Upper lobe of left lung (tissue), 6 donors: ENCODE results near the gene PAX7. TPM values are rescaled to one million over a fixed set of nuclear protein-coding genes. Genes with fewer than 3 reads are reported as not detected.

Experiments
- ATAC-seq, 2 donors: fragments of 200-7000 bp; cut with Tn5 transposase; one replicate each; pipeline ENCODE4 v1.9.1; 2022; ENCODE audit warnings: mild to moderate bottlenecking in 2 of 2, moderate library complexity in 2 of 2; ENCODE audit not compliant: low FRiP score in 2 of 2
- DNase-seq, 2 donors: peaks; one replicate each; pipeline ENCODE4 v3.0.0-alpha.2; 2019 to 2020
- H3K27ac ChIP-seq, 4 donors: fragments of 200-600 bp; sonication (generic); one replicate each; pipeline ENCODE4 v1.5.1; 2016 to 2019
- H3K27me3 ChIP-seq, 4 donors: fragments of 200-600 bp; sonication (generic); one replicate each; pipeline ENCODE4 v1.5.1; 2017 to 2019
- H3K36me3 ChIP-seq, 4 donors: fragments of 200-600 bp; sonication (generic); one replicate each; pipeline ENCODE4 v1.5.1; 2016 to 2019
- H3K4me1 ChIP-seq, 4 donors: fragments of 200-600 bp; sonication (generic); one replicate each; pipeline ENCODE4 v1.5.1; 2018 to 2019
- H3K4me3 ChIP-seq, 4 donors: fragments of 200-600 bp; sonication (generic); one replicate each; pipeline ENCODE4 v1.5.1; 2017 to 2019; ENCODE audit warnings: mild to moderate bottlenecking in 2 of 4, moderate library complexity in 1 of 4
- H3K9me3 ChIP-seq, 4 donors: fragments of 200-600 bp; sonication (generic); one replicate each; pipeline ENCODE4 v1.5.1; 2018 to 2019
- EP300 ChIP-seq, 4 donors: sonication (generic); formaldehyde crosslinking; IDR thresholded peaks; one replicate each; pipeline ENCODE4 v1.5.1; 2017; ENCODE audit warnings: antibody characterized with exemption in 4 of 4, control low read depth in 2 of 4
- POLR2A ChIP-seq, 4 donors: fragments of 450-650 bp; IDR thresholded peaks; one replicate each; pipeline ENCODE4 v1.5.1; 2016 to 2017; ENCODE audit warnings: antibody characterized with exemption in 4 of 4, mild to moderate bottlenecking in 2 of 4
- POLR2AphosphoS5 ChIP-seq, 2 donors: sonication (generic); formaldehyde crosslinking; IDR thresholded peaks; one replicate each; pipeline ENCODE4 v1.5.1; 2017; ENCODE audit warnings: antibody characterized with exemption in 2 of 2
- WGBS, 2 donors: methylation state at CpG; one replicate each; pipeline ENCODE4 v1.1.5; 2017 to 2018; 5-methylcytosine and 5-hydroxymethylcytosine counted together
- total RNA-seq, 6 donors: library from RNA; depleted of rRNA in 4 of 6; stranded (reverse); fragments of >200 nt in 4 of 6; gene quantifications; one replicate each; pipeline versions ENCODE4 v1.1.0 to v1.2.1, GENCODE V29; 2016 to 2021
- TF ChIP-seq, protein P1 (sequence below), 6 experiments: fragments of 450-650 bp in 4 of 6; fragments of 200-600 bp in 2 of 6; sonication (generic) in 2 of 6; IDR thresholded peaks; one replicate each; pipeline ENCODE4 v1.5.1; 2016 to 2019; ENCODE audit warnings: antibody characterized with exemption in 6 of 6
- donor health status: DM: no; HTN: no; CAD: no; lungs with moderate emphysema.
- donor health status: DM: no; HTN: yes; CAD: no; lungs with severe emphysema.

PAX7 gene
- total RNA-seq, 6 donors from 2014 or later = not detected

DNA sequence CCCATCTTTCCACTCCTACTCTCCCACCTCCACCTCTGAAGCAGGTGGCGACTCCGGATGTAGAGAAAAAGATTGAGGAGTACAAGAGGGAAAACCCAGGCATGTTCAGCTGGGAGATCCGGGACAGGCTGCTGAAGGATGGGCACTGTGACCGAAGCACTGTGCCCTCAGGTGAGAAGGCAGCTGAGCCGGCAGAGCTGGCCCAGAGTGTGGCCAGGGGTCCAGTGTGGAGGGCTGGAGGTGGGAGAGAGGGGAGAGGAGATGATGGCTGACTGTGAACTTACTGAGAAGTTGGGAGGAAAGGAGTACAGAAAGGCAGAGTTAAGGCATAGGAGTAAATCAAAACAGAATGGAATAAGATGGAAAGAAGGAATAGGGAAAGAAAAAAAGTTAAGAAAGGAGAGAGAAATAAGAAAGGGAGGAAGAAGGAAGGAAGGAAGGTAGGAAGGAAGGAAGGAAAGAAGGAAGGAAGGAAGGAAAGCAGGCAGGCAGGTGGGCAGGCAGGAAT is 4.5 kb downstream of the PAX7 start:
- Histone ChIP-seq H3K9me3 (no peaks in the 10 kb centered on the region), H3K36me3 (no peaks in the 10 kb centered on the region), H3K4me1 (peaks cover 6 to 32% (median 19%) of the 10 kb centered on the region in 4 donors), H3K27ac (no peak overlapping the region), H3K27me3 (peaks cover 7 to 93% (median 62%) of the 10 kb centered on the region in 4 donors), H3K4me3 (no peak overlapping the region)
- no peak for DNase-seq
- TF ChIP-seq EP300 (IDR thresholded peaks at IDR 0.05) (no peak), POLR2A (IDR thresholded peaks at IDR 0.05) (no peak), POLR2AphosphoS5 (IDR thresholded peaks at IDR 0.05) (no peak)
- TF ChIP-seq, protein P1, sequence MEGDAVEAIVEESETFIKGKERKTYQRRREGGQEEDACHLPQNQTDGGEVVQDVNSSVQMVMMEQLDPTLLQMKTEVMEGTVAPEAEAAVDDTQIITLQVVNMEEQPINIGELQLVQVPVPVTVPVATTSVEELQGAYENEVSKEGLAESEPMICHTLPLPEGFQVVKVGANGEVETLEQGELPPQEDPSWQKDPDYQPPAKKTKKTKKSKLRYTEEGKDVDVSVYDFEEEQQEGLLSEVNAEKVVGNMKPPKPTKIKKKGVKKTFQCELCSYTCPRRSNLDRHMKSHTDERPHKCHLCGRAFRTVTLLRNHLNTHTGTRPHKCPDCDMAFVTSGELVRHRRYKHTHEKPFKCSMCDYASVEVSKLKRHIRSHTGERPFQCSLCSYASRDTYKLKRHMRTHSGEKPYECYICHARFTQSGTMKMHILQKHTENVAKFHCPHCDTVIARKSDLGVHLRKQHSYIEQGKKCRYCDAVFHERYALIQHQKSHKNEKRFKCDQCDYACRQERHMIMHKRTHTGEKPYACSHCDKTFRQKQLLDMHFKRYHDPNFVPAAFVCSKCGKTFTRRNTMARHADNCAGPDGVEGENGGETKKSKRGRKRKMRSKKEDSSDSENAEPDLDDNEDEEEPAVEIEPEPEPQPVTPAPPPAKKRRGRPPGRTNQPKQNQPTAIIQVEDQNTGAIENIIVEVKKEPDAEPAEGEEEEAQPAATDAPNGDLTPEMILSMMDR (IDR thresholded peaks at IDR 0.05) = no peak
- no peak for ATAC-seq
- WGBS, 2 donors = 3 to 6% methylated on average over 5 of the region's 5 CpGs

DNA sequence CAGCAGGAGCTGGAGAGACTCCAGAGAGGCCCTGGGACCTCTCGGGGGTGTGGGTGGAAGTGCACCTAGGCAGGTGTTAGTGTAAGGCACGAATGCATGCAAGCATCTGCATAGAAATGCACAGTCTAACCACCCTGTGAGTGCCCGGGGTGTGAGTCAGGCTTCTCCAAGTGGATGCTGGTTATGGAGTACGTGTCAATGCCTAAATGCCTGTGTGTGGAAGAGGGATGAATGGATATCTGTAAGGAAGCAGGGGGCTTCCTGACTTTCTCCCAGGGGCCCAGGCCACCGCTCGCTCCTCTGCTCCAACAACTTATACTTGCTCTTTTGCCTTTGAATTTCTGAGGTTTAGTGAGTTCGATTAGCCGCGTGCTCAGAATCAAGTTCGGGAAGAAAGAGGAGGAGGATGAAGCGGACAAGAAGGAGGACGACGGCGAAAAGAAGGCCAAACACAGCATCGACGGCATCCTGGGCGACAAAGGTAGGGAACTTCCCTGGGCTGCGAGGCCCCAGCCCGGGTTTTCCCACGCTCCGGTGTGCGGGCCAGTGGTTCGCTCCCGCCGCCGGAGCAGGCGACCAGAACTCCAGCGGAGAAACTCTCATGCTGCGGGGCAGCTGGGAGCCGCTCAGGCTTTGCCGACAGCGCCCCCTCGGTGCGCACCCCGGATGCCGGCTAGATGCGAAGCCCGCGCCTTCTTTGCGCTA is 5.4 kb downstream of the PAX7 start:
- Histone ChIP-seq H3K27me3 (peaks cover 8 to 95% (median 61%) of the 10 kb centered on the region in 4 donors), H3K36me3 (no peaks in the 10 kb centered on the region), H3K4me3 (no peak overlapping the region), H3K27ac (no peak overlapping the region), H3K9me3 (no peaks in the 10 kb centered on the region), H3K4me1 (peaks cover 3 to 26% (median 12%) of the 10 kb centered on the region in 4 donors)
- ATAC-seq (no peak), DNase-seq (peak in 1 of 2 donors; percentile 79)
- 4% methylated on average over 20 to 36 of the region's 40 CpGs for WGBS, 2 donors
- TF ChIP-seq, protein P1 (IDR thresholded peaks at IDR 0.05) = no peak
- TF ChIP-seq EP300 (IDR thresholded peaks at IDR 0.05) (no peak), POLR2A (IDR thresholded peaks at IDR 0.05) (no peak), POLR2AphosphoS5 (IDR thresholded peaks at IDR 0.05) (no peak)

DNA sequence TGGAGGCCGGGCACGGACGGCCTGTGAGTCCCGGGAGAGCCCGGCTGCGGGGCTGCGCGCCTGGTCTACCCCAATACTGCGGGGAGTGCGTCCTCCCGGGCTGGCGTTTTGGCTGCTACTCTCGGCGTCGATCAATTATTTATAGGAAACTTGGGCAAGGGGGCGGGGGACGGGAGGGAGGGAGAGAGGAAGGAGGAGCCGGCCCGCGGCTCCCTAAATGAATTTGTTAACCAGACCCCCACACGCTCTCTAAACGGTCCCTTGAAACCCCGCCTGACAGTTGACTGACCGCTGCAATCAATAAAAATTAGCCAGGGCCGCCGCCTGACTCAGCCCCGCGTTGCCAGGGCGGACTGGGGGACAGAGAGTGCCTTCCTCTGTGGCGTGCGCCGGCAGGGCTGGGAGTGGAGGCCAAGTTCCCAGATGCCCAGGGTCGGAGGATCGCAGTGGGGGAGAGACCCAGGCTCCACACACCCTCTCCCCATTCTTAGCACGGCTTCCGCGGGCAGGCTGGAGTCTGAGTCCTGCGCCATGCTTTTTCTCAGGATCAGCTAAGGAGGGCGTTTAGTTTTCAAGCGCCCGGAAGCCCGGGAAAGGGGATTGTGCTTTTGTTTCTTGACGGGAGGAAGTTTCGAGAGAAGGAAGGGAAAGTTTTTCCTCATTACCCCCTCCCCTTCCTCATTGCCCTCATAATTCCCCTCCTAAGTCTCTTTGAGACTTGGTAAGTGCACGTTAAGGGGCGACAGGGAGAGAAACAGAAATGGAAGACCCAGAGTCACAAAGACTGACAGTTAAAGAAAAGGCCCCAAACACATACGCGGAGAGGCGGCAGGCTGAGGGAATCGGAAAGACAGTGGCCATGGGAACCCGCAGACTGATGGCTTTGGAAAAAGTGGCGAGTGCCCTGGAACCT is 6.2 kb downstream of the PAX7 start:
- H3K27ac ChIP-seq = no peak overlapping the region
- no peaks in the 10 kb centered on the region for H3K9me3 ChIP-seq
- DNase-seq = peak in 1 of 2 donors; percentile 69
- peaks cover 0 to 19% (median 6%) of the 10 kb centered on the region in 4 donors for H3K4me1 ChIP-seq
- no peak for TF ChIP-seq POLR2AphosphoS5 (IDR thresholded peaks at IDR 0.05)
- TF ChIP-seq EP300 (IDR thresholded peaks at IDR 0.05) = no peak
- TF ChIP-seq, protein P1 (IDR thresholded peaks at IDR 0.05) = no peak
- TF ChIP-seq POLR2A (IDR thresholded peaks at IDR 0.05) = no peak
- no peak for ATAC-seq
- peaks cover 8 to 93% (median 56%) of the 10 kb centered on the region in 4 donors for H3K27me3 ChIP-seq
- WGBS, 2 donors = 4 to 5% methylated on average over 35 to 44 of the region's 52 CpGs
- no peak overlapping the region for H3K4me3 ChIP-seq
- H3K36me3 ChIP-seq = no peaks in the 10 kb centered on the region

DNA sequence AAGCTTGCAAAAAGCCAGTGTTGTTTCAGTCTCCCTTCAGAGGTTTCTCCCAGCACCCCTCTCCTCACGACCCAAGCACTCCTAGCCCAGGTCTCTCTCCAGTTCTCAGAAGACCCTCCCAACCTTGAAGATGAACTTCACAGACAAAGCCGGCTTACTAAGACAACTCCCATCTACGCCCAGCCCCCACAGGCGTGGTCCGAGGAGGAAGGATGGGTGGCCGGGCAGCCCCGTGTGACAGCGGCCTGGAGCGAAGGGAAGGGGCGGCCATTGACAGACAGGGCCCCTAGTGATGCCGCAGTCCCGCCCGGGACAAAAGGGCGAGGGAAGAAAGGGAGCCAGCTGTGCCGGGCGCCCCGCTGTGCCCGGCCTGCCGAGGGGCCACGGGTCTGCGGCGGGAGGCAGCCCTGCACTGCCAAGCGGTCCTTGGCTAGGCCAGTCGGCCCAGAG is 6.9 kb downstream of the PAX7 start:
- no peaks in the 10 kb centered on the region for H3K36me3 ChIP-seq
- 0 to 11% methylated on average over 15 to 23 of the region's 24 CpGs for WGBS, 2 donors

More for the DNA sequence above, 6.9 kb downstream of the PAX7 start:
- peaks cover 8 to 93% (median 53%) of the 10 kb centered on the region in 4 donors for H3K27me3 ChIP-seq
- H3K4me1 ChIP-seq = peaks cover 0 to 12% (median under 1%) of the 10 kb centered on the region in 4 donors
- no peak overlapping the region for H3K4me3 ChIP-seq
- TF ChIP-seq POLR2A (IDR thresholded peaks at IDR 0.05) (no peak), POLR2AphosphoS5 (IDR thresholded peaks at IDR 0.05) (no peak), EP300 (IDR thresholded peaks at IDR 0.05) (no peak)
- TF ChIP-seq, protein P1 (IDR thresholded peaks at IDR 0.05) = no peak
- H3K27ac ChIP-seq = no peak overlapping the region
- no peaks in the 10 kb centered on the region for H3K9me3 ChIP-seq
- DNase-seq (peak in 1 of 2 donors; percentile 68), ATAC-seq (no peak)
